GM19463 (cell line): ENCODE measurements around the gene DPEP2.
"Not testable (repeated sequence)": the region's sequence is repeated elsewhere in the genome, so short reads cannot be mapped to it uniquely, and the experiment has no call there.

Experiments used
- ATAC-seq: cut with Tn5 transposase; IDR thresholded peaks from one replicate; pipeline ENCODE4 v1.9.1; 2021; ENCODE audit warnings: mild to moderate bottlenecking, moderate library complexity; ENCODE audit not compliant: unreplicated experiment

Gene DPEP2

GRCh38 chr16:67939507-67940445 lies 59.5 kb downstream of the DPEP2 start:
- ATAC-seq = no peak

- ATAC-seq = not testable (repeated sequence)
Measured at GRCh38 chr16:67937713-67938112, 61.6 kb downstream of the DPEP2 start.
